ENCODE data around the gene PHACTR1. TPM values are rescaled to one million over a fixed set of nuclear protein-coding genes. Genes with fewer than 3 reads are reported as not detected.

PHACTR1 gene
- total RNA-seq, 2 donors from 2014 or later: 0.14 to 1.6 TPM

DNA sequence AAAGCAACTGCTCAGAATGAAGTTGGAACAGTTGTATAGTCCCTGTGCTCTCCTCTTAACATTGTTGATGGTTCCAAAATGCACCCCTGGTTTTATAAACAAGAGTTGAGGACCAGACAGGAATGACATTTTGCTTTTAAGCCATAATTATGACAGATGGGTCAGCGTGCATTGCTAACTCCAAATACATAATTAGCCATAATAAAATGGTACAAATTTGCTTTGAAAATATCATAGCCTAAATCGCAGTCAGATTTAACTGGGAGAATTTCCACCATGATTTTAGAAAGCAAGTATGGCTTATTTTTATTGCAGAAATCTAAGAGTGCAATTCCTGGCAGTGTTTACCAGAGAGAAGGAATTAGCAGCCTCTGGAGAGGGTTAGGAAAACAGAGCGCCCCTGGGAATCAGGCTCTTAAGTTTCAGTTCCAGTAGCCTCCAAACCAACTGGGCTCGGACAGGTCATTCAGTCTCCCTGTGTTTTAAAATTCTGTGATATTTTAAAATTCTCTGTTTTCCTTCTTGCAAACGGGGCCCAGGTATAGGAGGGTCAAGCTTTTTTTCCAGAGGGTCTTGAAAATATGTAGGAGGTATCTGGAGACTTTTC, 309.4 kb downstream of the PHACTR1 start:
- Mint-ChIP-seq H3K4me3 (no peak overlapping the region), H3K27me3 (peaks cover 20 to 34% of the 10 kb centered on the region in 2 donors), H3K4me1 (ENCODE audit: low read depth in 2 of 2) (no peaks in the 10 kb centered on the region), H3K27ac (no peak overlapping the region), H3K9me3 (no peaks in the 10 kb centered on the region), H3K36me3 (no peaks in the 10 kb centered on the region)
- ATAC-seq: no peak
- no peak for DNase-seq (ENCODE audit: low spot score)

DNA sequence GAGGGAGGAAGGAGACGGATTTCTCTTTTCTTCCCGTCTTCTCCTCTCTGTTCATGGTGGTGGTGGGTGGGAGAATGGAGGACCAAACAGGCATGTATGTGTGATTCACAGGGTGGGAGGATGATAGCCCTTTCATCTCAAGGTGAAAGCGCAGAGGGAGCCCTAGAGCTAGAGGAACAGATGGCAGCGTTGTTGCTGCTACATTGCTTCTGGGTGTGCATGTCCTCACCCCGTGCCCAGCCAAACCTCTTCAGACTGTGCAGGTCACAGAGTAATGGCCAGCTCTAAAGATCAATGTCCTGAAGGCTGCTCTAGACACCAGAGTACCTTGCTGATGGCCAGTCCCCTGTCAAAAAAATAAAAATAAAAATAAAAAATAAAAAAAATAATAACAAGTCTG, 310.0 kb downstream of the PHACTR1 start:
- no peaks in the 10 kb centered on the region for H3K4me1 Mint-ChIP-seq (ENCODE audit: low read depth in 2 of 2)
- H3K27me3 Mint-ChIP-seq: peaks cover 20 to 34% of the 10 kb centered on the region in 2 donors
- ATAC-seq (no peak), DNase-seq (ENCODE audit: low spot score) (no peak)
- H3K36me3 Mint-ChIP-seq: no peaks in the 10 kb centered on the region
- H3K27ac Mint-ChIP-seq: no peak overlapping the region
- no peak overlapping the region for H3K4me3 Mint-ChIP-seq
- H3K9me3 Mint-ChIP-seq: no peaks in the 10 kb centered on the region

DNA sequence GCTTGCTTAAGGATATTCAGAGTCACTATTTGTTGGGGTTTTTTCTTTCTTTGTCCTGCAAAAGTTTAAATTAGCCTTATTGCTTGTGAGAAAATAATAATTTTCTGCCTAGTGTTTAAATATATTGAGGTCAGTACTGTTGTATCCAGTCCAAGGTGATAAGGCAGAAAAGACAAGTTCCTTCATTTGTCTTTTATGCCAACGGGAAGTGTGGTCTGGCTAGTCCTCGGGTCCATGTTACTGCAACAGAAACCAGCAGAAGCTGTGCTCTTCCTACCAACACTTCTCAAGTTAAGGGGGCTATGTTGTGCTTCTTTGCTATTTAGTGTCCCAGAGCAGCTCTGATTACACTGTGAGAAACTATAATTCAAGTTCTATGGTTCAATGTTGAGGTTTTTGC, 310.6 kb downstream of the PHACTR1 start:
- H3K4me1 Mint-ChIP-seq (ENCODE audit: low read depth in 2 of 2): no peaks in the 10 kb centered on the region
- no peak for ATAC-seq
- H3K36me3 Mint-ChIP-seq: no peaks in the 10 kb centered on the region
- H3K27ac Mint-ChIP-seq: no peak overlapping the region
- H3K27me3 Mint-ChIP-seq: peaks cover 20 to 34% of the 10 kb centered on the region in 2 donors
- DNase-seq (ENCODE audit: low spot score): no peak
- no peak overlapping the region for H3K4me3 Mint-ChIP-seq
- H3K9me3 Mint-ChIP-seq: no peaks in the 10 kb centered on the region

DNA sequence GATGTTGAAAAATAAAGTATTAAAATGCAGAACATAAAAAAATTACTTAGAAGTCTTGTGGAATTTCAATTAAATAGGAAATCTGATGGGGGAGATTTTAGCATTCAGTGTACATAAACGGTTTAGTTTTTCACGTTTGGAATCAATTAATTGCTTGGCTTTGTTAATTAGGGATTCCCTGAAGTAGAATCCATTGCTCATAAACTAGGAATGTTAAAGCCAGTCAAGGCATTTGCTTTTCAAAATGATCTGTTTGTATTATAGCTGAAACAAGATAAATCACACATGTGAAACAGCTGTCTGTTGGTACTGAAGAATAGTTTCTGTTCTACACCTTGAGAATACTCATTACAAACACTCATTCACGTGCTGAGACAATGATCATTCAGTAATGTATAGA, 313.8 kb downstream of the PHACTR1 start:
- Mint-ChIP-seq H3K4me3 (no peak overlapping the region), H3K27ac (no peak overlapping the region), H3K4me1 (ENCODE audit: low read depth in 2 of 2) (no peaks in the 10 kb centered on the region), H3K36me3 (no peaks in the 10 kb centered on the region), H3K27me3 (peaks cover 26 to 27% of the 10 kb centered on the region in 2 donors), H3K9me3 (no peaks in the 10 kb centered on the region)
- DNase-seq (ENCODE audit: low spot score) (no peak), ATAC-seq (no peak)

DNA sequence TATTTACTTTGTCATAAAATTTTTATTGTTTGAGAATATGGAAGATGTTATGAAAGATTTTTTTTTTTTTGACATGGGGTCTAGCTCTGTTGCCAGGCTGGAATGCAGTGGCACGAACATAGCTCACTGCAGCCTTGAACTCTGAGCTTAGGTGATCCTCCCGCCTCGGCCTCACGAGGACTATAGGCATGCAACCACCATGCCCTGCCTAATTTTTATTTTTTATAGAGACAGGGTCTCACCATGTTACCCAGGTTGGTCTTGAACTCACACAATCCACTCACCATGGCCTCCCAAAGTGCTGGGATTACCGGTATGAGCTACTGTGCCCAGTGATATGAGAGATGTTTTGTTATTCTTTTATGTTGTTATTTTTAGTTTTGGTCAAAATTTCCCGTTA, 316.0 kb downstream of the PHACTR1 start:
- H3K27ac Mint-ChIP-seq: no peak overlapping the region
- peaks cover 22 to 28% of the 10 kb centered on the region in 2 donors for H3K27me3 Mint-ChIP-seq

DNA sequence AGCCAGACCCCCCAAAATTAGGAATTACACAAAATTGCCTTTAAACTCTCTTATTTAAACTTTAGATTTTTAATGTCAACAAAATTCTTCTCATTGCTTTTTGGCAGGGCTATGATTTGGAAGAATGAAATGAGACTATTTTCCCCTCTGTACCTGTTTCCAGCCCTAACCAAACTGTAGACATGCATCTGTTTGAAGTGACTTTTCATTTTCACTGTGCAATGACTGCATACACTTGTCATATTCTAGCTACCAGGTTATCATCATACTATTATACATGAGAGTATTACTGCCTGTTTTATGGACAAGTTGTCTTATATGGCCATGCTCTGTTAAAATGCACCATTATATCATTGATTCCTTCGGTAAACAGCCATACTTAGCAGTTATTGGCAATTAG, 316.6 kb downstream of the PHACTR1 start:
- Mint-ChIP-seq H3K4me1 (ENCODE audit: low read depth in 2 of 2) (no peaks in the 10 kb centered on the region), H3K9me3 (no peaks in the 10 kb centered on the region), H3K27me3 (peaks cover 22 to 32% of the 10 kb centered on the region in 2 donors), H3K4me3 (no peak overlapping the region), H3K27ac (no peak overlapping the region), H3K36me3 (no peaks in the 10 kb centered on the region)
- ATAC-seq: no peak
- no peak for DNase-seq (ENCODE audit: low spot score)

More for the DNA sequence above, 316.0 kb downstream of the PHACTR1 start:
- DNase-seq (ENCODE audit: low spot score) (no peak), ATAC-seq (no peak)
- H3K4me3 Mint-ChIP-seq: no peak overlapping the region
- no peaks in the 10 kb centered on the region for H3K4me1 Mint-ChIP-seq (ENCODE audit: low read depth in 2 of 2)
- H3K36me3 Mint-ChIP-seq: no peaks in the 10 kb centered on the region
- H3K9me3 Mint-ChIP-seq: no peaks in the 10 kb centered on the region

DNA sequence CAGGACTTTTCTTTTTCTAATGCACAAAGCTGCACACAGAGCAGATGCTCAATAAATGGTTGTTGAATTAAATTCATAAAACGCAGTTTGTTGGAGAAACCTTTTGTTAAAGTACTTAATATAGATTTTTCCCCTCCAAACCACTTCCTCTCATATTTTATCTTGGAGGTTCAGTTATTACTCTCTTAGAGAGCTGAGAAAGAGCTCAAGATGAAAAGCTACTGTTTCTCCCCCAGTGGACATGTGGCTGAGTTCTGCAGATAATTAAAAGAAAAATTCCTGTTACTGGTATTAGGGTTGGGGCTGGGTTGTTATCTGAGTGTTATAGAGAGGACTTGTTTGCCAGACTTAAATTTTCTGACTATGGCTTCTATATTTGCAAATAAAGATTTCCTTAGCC, 317.7 kb downstream of the PHACTR1 start:
- H3K9me3 Mint-ChIP-seq: no peaks in the 10 kb centered on the region
- no peak for DNase-seq (ENCODE audit: low spot score)
- no peaks in the 10 kb centered on the region for H3K4me1 Mint-ChIP-seq (ENCODE audit: low read depth in 2 of 2)
- no peak overlapping the region for H3K4me3 Mint-ChIP-seq
- H3K27me3 Mint-ChIP-seq: peaks cover 16 to 22% of the 10 kb centered on the region in 2 donors
- no peak for ATAC-seq
- no peaks in the 10 kb centered on the region for H3K36me3 Mint-ChIP-seq
- no peak overlapping the region for H3K27ac Mint-ChIP-seq

DNA sequence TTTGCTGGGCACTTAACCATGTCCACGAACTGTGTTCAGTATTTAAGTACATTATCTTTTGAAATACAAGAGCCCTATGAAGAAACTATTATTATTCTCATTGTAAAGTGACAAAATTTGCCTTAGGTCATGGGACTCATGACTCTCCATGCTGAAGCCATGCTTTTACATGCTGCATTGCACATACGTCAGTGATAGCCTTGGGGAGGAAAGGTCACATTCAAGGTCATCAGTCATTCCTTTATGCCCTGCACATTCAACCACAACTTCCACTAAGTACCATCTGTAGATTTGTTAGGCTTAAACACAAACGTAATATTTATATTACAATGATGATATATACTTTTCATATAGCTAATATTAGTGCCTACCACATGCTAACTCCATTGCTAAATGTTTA, 319.0 kb downstream of the PHACTR1 start:
- Mint-ChIP-seq H3K27ac (no peak overlapping the region), H3K9me3 (no peaks in the 10 kb centered on the region), H3K4me3 (no peak overlapping the region), H3K27me3 (peaks cover 12 to 19% of the 10 kb centered on the region in 2 donors), H3K4me1 (ENCODE audit: low read depth in 2 of 2) (no peaks in the 10 kb centered on the region), H3K36me3 (no peaks in the 10 kb centered on the region)
- no peak for ATAC-seq
- DNase-seq (ENCODE audit: low spot score): no peak

DNA sequence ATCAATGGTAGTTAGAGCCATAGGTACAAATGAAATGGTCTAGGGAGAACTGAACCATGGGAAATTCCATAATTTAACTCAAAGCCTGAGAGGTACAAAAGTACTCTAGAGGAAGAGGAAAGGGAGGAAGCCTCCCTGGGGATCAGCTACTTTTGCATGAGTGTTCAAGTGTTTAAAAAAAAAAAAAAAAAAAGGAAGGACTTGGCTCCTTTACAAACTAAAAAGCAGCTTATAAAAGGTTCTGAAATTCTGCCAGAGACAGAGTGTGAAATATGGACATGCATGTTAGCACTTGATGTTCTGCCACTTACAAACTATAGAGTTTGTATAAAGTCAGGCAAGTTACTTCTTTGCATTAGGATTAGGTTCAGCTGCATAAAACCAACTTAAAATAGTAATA, 321.7 kb downstream of the PHACTR1 start:
- no peak overlapping the region for H3K4me3 Mint-ChIP-seq
- H3K27ac Mint-ChIP-seq: no peak overlapping the region
- ATAC-seq (no peak), DNase-seq (ENCODE audit: low spot score) (no peak)
- H3K27me3 Mint-ChIP-seq: peaks cover 14 to 33% of the 10 kb centered on the region in 2 donors
- no peaks in the 10 kb centered on the region for H3K36me3 Mint-ChIP-seq
- no peaks in the 10 kb centered on the region for H3K4me1 Mint-ChIP-seq (ENCODE audit: low read depth in 2 of 2)
- no peaks in the 10 kb centered on the region for H3K9me3 Mint-ChIP-seq

DNA sequence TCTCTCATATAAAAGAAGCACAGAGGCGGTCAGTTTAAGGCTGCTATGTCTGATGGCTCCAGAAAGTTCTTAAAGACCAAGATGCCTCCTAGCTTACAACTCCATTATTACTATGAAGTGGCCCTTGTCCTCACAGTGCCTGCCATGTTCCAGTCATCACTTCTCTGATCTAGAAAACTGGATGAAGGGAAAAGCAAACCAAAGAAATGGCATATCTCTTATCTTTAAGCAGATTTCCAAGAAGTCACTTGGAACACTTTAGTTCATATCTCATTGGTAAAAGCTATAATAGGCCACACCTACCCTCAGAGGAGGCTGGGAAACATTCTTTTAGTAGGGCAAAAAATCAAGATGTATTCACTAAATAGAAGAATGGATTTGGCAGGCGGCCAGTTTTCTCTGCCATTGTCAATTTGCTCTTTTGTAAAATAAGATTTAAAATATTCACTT, 322.2 kb downstream of the PHACTR1 start:
- peaks cover 14 to 33% of the 10 kb centered on the region in 2 donors for H3K27me3 Mint-ChIP-seq
- H3K4me3 Mint-ChIP-seq: no peak overlapping the region
- DNase-seq (ENCODE audit: low spot score) (no peak), ATAC-seq (no peak)
- H3K4me1 Mint-ChIP-seq (ENCODE audit: low read depth in 2 of 2): no peaks in the 10 kb centered on the region
- no peaks in the 10 kb centered on the region for H3K9me3 Mint-ChIP-seq
- no peak overlapping the region for H3K27ac Mint-ChIP-seq
- H3K36me3 Mint-ChIP-seq: no peaks in the 10 kb centered on the region

DNA sequence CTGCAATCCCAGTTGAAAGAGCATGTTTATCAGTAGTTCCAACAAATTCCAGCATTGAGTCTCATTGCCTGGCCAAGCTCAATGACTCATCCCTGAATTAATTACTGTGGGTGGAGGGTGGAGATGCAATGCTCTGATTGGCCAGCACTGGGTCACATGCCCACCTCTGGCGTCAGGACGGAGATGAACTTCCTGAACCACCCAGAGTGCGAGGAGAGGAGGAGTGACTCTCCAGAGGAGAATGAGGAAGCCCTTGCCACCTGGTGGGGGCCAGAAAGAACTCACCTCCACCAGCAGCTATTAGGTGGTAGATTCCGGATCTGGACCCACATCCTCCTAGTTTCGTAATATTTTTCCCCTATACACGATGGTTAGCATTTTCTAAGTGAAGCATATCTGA, 327.8 kb downstream of the PHACTR1 start:
- Mint-ChIP-seq H3K36me3 (no peaks in the 10 kb centered on the region), H3K27me3 (peaks cover 9 to 22% of the 10 kb centered on the region in 2 donors), H3K4me1 (ENCODE audit: low read depth in 2 of 2) (no peaks in the 10 kb centered on the region), H3K27ac (no peak overlapping the region), H3K9me3 (no peaks in the 10 kb centered on the region), H3K4me3 (no peak overlapping the region)
- ATAC-seq (no peak), DNase-seq (ENCODE audit: low spot score) (no peak)

DNA sequence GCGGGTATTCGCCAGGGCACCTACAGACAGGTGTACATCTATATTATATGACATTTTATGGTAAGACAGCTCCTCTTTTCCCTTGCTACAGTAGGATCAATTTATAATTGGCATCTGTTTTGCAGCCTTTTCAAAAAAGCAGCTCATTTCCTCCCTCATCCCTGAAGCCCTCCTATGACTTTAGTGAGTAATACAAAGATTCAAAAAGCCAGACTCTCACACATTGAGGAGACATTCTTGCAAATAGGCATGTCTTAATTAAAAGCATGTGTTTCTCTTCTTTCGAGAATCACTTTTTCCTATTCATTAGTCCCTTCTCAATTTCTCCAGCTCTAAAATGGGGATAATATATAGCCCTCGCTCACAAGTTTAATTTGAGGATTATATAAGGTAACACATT, 328.3 kb downstream of the PHACTR1 start:
- Mint-ChIP-seq H3K27me3 (peaks cover 9 to 22% of the 10 kb centered on the region in 2 donors), H3K4me3 (no peak overlapping the region), H3K4me1 (ENCODE audit: low read depth in 2 of 2) (no peaks in the 10 kb centered on the region), H3K36me3 (no peaks in the 10 kb centered on the region), H3K9me3 (no peaks in the 10 kb centered on the region), H3K27ac (no peak overlapping the region)
- ATAC-seq (no peak), DNase-seq (ENCODE audit: low spot score) (no peak)

DNA sequence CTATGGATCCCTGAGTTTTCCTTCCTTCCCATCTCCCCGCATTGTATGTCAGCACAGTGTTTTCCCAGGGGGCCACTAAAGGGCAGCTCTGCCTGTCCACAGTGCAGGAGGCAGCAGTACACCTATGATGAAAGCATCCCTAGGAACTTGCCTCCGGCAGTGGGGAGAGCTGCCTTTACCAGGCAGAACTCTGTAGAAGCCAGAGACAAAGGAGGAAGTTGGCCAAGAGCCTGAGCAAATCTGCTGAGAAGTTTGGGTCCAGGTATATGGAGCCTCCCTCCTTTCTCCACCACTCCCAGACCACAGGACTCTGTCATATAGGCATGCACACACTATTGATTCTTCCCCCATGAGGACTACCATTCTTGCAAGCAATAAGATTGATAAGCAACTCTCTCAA, 329.1 kb downstream of the PHACTR1 start:
- no peaks in the 10 kb centered on the region for H3K4me1 Mint-ChIP-seq (ENCODE audit: low read depth in 2 of 2)
- no peak for DNase-seq (ENCODE audit: low spot score)

DNA sequence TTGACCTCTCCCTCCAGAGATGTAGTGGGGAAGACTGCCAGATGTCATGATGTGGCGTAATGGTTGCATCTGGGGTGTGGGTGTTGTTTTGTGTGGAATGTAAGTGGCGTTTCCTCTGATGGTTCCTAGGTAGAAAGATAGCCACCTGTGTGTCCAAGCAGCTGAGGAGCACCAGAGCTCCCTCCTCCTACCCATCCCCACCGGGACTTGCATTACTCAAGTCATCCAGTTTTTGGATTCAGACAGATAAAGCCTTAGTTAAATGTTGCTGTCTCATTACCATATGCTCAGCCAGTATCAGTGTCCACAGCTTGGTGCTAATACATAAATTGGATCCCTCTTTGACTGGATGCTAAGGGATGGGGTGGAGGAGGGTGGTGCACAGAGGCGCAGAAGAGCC, 329.5 kb downstream of the PHACTR1 start:
- no peak overlapping the region for H3K27ac Mint-ChIP-seq
- H3K27me3 Mint-ChIP-seq: peaks cover 7 to 22% of the 10 kb centered on the region in 2 donors
- no peaks in the 10 kb centered on the region for H3K4me1 Mint-ChIP-seq (ENCODE audit: low read depth in 2 of 2)
- no peaks in the 10 kb centered on the region for H3K9me3 Mint-ChIP-seq
- ATAC-seq (no peak), DNase-seq (ENCODE audit: low spot score) (no peak)
- no peaks in the 10 kb centered on the region for H3K36me3 Mint-ChIP-seq
- no peak overlapping the region for H3K4me3 Mint-ChIP-seq

More for the DNA sequence above, 329.1 kb downstream of the PHACTR1 start:
- H3K27me3 Mint-ChIP-seq: peaks cover 7 to 20% of the 10 kb centered on the region in 2 donors
- H3K9me3 Mint-ChIP-seq: no peaks in the 10 kb centered on the region
- H3K36me3 Mint-ChIP-seq: no peaks in the 10 kb centered on the region
- H3K4me3 Mint-ChIP-seq: no peak overlapping the region
- no peak for ATAC-seq
- no peak overlapping the region for H3K27ac Mint-ChIP-seq

DNA sequence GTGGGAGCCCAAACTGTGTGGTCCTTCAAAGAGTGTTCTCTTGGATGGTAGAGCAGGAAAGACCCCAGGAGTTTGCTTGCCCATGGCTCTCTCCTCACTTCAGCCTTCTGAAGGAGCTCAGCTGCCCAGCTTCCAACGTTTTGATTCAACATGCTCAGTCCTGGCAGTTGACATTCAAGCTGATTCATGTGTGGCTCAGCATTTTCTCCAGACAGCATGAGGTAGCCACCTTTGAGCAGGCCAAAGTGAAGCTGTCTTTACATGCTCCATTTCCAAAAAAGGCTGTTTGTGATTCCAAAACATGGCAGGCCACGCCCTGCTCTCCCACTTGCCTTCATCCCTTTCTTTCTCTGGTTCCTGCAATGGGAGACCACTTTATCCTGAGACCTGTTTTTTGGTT, 331.5 kb downstream of the PHACTR1 start:
- Mint-ChIP-seq H3K4me3 (no peak overlapping the region), H3K4me1 (ENCODE audit: low read depth in 2 of 2) (no peaks in the 10 kb centered on the region), H3K27ac (no peak overlapping the region), H3K9me3 (no peaks in the 10 kb centered on the region), H3K27me3 (peaks cover 11 to 24% of the 10 kb centered on the region in 2 donors), H3K36me3 (no peaks in the 10 kb centered on the region)
- ATAC-seq (no peak), DNase-seq (ENCODE audit: low spot score) (no peak)

All from natural killer cell treated with Interleukin-12 subunit alpha and Interleukin-12 subunit beta and Interleukin-15 and Interleukin-18, amount 100 ng/mL, for 72 hours (primary cell).